ENCODE results near the gene KLHL42.
"Not testable (repeated sequence)": the region's sequence is repeated elsewhere in the genome, so short reads cannot be mapped to it uniquely, and the experiment has no call there.

DNA sequence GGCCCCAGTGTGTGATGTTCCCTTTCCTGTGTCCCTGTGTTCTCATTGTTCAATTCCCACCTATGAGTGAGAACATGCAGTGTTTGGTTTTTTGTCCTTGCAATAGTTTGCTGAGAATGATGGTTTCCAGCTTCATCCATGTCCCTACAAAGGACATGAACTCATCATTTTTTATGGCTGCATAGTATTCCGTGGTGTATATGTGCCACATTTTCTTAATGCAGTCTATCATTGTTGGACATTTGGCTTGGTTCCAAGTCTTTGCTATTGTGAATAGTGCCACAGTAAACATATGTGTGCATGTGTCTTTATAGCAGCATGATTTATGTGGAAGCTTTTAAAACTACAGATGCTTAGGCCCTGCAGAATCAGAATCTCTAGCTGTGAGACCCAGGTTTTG, 34.3 kb upstream of the KLHL42 start:
- TF ChIP-seq, protein P1, sequence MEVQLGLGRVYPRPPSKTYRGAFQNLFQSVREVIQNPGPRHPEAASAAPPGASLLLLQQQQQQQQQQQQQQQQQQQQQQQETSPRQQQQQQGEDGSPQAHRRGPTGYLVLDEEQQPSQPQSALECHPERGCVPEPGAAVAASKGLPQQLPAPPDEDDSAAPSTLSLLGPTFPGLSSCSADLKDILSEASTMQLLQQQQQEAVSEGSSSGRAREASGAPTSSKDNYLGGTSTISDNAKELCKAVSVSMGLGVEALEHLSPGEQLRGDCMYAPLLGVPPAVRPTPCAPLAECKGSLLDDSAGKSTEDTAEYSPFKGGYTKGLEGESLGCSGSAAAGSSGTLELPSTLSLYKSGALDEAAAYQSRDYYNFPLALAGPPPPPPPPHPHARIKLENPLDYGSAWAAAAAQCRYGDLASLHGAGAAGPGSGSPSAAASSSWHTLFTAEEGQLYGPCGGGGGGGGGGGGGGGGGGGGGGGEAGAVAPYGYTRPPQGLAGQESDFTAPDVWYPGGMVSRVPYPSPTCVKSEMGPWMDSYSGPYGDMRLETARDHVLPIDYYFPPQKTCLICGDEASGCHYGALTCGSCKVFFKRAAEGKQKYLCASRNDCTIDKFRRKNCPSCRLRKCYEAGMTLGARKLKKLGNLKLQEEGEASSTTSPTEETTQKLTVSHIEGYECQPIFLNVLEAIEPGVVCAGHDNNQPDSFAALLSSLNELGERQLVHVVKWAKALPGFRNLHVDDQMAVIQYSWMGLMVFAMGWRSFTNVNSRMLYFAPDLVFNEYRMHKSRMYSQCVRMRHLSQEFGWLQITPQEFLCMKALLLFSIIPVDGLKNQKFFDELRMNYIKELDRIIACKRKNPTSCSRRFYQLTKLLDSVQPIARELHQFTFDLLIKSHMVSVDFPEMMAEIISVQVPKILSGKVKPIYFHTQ (CRISPR knock-in tag; IDR thresholded peaks at IDR 0.05), result not testable (repeated sequence)
- TF ChIP-seq, protein P2, sequence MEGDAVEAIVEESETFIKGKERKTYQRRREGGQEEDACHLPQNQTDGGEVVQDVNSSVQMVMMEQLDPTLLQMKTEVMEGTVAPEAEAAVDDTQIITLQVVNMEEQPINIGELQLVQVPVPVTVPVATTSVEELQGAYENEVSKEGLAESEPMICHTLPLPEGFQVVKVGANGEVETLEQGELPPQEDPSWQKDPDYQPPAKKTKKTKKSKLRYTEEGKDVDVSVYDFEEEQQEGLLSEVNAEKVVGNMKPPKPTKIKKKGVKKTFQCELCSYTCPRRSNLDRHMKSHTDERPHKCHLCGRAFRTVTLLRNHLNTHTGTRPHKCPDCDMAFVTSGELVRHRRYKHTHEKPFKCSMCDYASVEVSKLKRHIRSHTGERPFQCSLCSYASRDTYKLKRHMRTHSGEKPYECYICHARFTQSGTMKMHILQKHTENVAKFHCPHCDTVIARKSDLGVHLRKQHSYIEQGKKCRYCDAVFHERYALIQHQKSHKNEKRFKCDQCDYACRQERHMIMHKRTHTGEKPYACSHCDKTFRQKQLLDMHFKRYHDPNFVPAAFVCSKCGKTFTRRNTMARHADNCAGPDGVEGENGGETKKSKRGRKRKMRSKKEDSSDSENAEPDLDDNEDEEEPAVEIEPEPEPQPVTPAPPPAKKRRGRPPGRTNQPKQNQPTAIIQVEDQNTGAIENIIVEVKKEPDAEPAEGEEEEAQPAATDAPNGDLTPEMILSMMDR (IDR thresholded peaks at IDR 0.05), result not testable (repeated sequence)
- TF ChIP-seq E2F4 (CRISPR knock-in tag; IDR thresholded peaks at IDR 0.05; ENCODE audit: borderline replicate concordance, low read depth); CREB1 (CRISPR knock-in tag; IDR thresholded peaks at IDR 0.05); NR1H2 (CRISPR knock-in tag; IDR thresholded peaks at IDR 0.05); SMAD4 (CRISPR knock-in tag; IDR thresholded peaks at IDR 0.05); ZNF263 (CRISPR knock-in tag; IDR thresholded peaks at IDR 0.05; ENCODE audit: low read depth): not testable (repeated sequence)
- TF ChIP-seq, protein P3, sequence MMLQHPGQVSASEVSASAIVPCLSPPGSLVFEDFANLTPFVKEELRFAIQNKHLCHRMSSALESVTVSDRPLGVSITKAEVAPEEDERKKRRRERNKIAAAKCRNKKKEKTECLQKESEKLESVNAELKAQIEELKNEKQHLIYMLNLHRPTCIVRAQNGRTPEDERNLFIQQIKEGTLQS (CRISPR knock-in tag; conservative IDR thresholded peaks at IDR 0.05), result not testable (repeated sequence)
- TF ChIP-seq, protein P4, sequence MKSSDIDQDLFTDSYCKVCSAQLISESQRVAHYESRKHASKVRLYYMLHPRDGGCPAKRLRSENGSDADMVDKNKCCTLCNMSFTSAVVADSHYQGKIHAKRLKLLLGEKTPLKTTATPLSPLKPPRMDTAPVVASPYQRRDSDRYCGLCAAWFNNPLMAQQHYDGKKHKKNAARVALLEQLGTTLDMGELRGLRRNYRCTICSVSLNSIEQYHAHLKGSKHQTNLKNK (CRISPR knock-in tag; IDR thresholded peaks at IDR 0.05), result not testable (repeated sequence)
